Skeletal muscle satellite cell (primary cell): ENCODE data around the gene TPPP2.

Experiments
- H3K27me3 ChIP-seq: 2 replicates; pipeline ENCODE4 v1.7.0; 2013; ENCODE audit warnings: low read length; ENCODE audit not compliant: control insufficient read depth, insufficient read depth
- H3K36me3 ChIP-seq: 2 replicates; pipeline ENCODE4 v1.7.0; 2013; ENCODE audit warnings: mild to moderate bottlenecking, control low read depth, low read length; ENCODE audit not compliant: insufficient read depth
- H3K4me1 ChIP-seq: 2 replicates; pipeline ENCODE4 v1.7.0; 2013; ENCODE audit warnings: low read length; ENCODE audit not compliant: control insufficient read depth, insufficient read depth
- H3K4me2 ChIP-seq: 2 replicates; pipeline ENCODE4 v1.7.0; 2013; ENCODE audit warnings: mild to moderate bottlenecking, low read length
- H3K4me3 ChIP-seq: 2 replicates; pipeline ENCODE4 v1.7.0; 2013; ENCODE audit warnings: low read length
- H3K9ac ChIP-seq: 2 replicates; pipeline ENCODE4 v1.7.0; 2013; ENCODE audit warnings: mild to moderate bottlenecking, low read depth, low read length, moderate library complexity
- H3K9me3 ChIP-seq: replicated peaks from 2 replicates; pipeline ENCODE4 v1.7.0; 2013; ENCODE audit warnings: mild to moderate bottlenecking, control low read depth, low read length

Gene TPPP2

DNA sequence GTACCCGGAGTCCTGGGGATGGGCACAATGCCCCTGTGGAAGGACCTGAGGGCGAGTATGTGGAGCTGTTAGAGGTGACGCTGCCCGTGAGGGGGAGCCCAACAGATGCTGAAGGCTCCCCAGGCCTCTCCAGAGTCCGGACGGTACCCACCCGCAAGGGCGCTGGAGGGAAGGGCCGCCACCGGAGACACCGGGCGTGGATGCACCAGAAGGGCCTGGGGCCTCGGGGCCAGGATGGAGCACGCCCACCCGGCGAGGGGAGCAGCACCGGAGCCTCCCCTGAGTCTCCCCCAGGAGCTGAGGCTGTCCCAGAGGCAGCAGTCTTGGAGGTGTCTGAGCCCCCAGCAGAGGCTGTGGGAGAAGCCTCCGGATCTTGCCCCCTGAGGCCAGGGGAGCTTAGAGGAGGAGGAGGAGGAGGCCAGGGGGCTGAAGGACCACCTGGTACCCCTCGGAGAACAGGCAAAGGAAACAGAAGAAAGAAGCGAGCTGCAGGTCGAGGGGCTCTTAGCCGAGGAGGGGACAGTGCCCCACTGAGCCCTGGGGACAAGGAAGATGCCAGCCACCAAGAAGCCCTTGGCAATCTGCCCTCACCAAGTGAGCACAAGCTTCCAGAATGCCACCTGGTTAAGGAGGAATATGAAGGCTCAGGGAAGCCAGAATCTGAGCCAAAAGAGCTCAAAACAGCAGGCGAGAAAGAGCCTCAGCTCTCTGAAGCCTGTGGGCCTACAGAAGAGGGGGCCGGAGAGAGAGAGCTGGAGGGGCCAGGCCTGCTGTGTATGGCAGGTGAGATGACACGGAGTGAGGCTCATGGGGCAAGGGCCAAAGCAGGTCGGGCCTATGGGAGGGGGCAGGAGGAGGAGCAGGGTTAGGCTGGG, 44.6 kb downstream of the TPPP2 start:
- Histone ChIP-seq H3K4me2 (no peak overlapping the region), H3K4me1 (peaks cover 19% of the 10 kb centered on the region), H3K9me3 (no peaks in the 10 kb centered on the region), H3K4me3 (no peak overlapping the region), H3K27me3 (no peaks in the 10 kb centered on the region), H3K9ac (no peak overlapping the region), H3K36me3 (peaks cover 67% of the 10 kb centered on the region)

DNA sequence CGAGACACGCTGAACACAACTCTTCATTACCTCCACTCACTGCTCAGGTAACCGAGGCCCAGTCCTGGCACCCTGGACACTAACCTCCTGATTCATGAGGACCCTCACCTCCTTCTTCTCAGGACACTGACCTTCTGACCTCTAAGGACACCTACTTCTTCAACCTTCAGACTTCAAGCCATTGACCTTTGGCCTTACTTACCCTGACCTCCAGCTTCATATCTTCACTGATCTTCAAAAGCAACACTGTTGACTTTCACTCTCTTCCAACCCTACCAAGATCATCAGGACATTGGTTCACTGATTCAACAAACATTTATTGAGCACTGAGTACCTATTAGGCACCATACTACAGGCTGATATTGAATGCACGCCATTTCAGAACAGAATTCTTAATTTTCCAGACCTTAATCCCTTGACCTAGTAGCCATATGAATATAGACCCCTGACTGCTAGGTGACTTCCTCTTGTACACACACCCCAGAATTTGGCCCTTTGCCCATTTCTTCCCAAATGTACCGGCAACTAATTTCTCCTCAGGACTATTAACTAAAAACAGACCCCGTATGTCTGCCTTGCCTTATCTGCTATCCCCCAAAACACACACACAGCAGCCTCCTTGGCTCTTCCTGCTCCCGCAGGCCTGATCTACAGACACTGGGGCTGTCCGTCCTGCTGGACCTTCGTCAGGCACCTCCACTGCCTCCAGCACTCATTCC, 45.9 kb downstream of the TPPP2 start:
- Histone ChIP-seq H3K27me3 (no peaks in the 10 kb centered on the region), H3K4me1 (peaks cover 16% of the 10 kb centered on the region), H3K9me3 (no peaks in the 10 kb centered on the region), H3K4me2 (no peak overlapping the region), H3K9ac (no peak overlapping the region), H3K4me3 (no peak overlapping the region), H3K36me3 (peaks cover 79% of the 10 kb centered on the region)

DNA sequence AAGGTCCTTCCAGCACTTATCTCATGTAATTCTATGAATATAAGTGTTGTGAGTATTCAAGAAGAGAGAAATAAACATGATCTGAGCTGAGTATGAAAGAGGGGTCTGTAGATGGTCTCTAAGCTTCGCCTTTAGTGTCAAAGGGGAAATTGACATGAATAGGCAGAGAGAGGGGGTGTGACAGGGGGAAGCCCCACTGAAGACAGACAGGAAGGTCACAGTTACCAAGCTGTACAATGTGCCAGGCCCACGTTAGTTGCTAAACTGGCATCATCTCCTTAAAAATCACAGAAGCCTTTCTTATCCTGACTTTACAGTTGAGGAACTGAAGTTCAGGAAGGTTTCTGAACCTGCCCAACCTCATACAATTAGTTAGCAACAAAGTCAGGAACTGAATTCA, 47.7 kb downstream of the TPPP2 start:
- Histone ChIP-seq H3K36me3 (peaks cover 93% of the 10 kb centered on the region), H3K4me2 (no peak overlapping the region), H3K27me3 (no peaks in the 10 kb centered on the region), H3K4me1 (peaks cover 5% of the 10 kb centered on the region), H3K9ac (no peak overlapping the region), H3K9me3 (no peaks in the 10 kb centered on the region), H3K4me3 (no peak overlapping the region)

DNA sequence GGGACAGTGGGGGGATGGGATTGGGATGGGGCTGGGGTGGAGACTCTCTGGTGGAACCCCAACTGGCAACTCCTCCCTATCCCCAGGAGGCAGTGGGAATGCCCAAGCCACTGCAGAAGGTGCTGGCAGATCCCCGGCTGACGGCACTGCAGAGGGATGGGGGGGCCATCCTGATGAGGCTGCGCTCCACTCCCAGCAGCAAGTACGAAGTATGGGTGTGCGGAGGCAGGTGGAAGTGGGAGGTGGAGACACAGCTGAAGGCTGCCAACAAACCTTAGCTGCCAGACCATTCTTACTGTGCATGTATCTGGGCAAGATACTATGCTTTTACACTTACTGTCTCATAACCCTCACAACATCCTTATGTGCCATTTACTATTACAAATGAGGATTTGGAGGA, 48.3 kb downstream of the TPPP2 start:
- H3K9me3 ChIP-seq: no peaks in the 10 kb centered on the region
- no peaks in the 10 kb centered on the region for H3K4me1 ChIP-seq
- peaks cover 93% of the 10 kb centered on the region for H3K36me3 ChIP-seq
- no peaks in the 10 kb centered on the region for H3K27me3 ChIP-seq
- no peak overlapping the region for H3K4me2 ChIP-seq
- no peak overlapping the region for H3K4me3 ChIP-seq
- H3K9ac ChIP-seq: no peak overlapping the region

DNA sequence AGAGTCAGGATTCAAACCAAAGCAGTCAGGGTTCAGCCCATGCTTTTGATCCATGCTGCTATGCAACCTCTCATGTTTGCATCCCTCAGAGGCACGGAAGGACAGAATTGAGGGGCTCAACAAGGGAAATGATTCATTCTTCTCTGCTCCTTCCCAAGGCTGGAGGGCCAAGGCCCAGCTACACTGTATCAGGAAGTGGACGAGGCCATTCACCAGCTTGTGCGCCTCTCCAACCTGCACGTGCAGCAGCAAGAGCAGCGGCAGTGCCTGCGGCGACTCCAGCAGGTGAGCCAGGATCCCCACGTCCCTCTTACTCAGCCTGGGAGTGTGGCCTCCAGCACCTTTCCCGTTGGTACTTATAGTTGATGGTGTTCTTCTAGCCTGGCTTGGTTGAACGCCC, 48.7 kb downstream of the TPPP2 start:
- Histone ChIP-seq H3K36me3 (peaks cover 89% of the 10 kb centered on the region), H3K27me3 (no peaks in the 10 kb centered on the region), H3K4me2 (no peak overlapping the region)

DNA sequence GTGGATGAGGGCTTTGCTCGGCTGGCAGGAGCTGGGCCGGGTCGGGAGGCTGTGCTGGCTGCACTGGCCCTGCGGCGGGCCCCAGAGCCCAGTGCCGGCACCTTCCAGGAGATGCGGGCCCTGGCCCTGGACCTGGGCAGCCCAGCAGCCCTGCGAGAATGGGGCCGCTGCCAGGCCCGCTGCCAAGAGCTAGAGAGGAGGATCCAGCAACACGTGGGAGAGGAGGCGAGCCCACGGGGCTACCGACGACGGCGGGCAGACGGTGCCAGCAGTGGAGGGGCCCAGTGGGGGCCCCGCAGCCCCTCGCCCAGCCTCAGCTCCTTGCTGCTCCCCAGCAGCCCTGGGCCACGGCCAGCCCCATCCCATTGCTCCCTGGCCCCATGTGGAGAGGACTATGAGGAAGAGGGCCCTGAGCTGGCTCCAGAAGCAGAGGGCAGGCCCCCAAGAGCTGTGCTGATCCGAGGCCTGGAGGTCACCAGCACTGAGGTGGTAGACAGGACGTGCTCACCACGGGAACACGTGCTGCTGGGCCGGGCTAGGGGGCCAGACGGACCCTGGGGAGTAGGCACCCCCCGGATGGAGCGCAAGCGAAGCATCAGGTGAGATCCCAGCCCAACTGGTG, 51.6 kb downstream of the TPPP2 start:
- no peaks in the 10 kb centered on the region for H3K9me3 ChIP-seq
- no peaks in the 10 kb centered on the region for H3K4me1 ChIP-seq
- H3K36me3 ChIP-seq: peaks cover 89% of the 10 kb centered on the region
- no peak overlapping the region for H3K9ac ChIP-seq
- H3K4me3 ChIP-seq: no peak overlapping the region
- no peak overlapping the region for H3K4me2 ChIP-seq
- no peaks in the 10 kb centered on the region for H3K27me3 ChIP-seq

More for the DNA sequence above, 48.7 kb downstream of the TPPP2 start:
- H3K4me1 ChIP-seq: no peaks in the 10 kb centered on the region
- no peaks in the 10 kb centered on the region for H3K9me3 ChIP-seq
- no peak overlapping the region for H3K9ac ChIP-seq
- no peak overlapping the region for H3K4me3 ChIP-seq
